SK-N-SH (cell line): Measurements from ENCODE around the gene PITHD1. TPM values are rescaled to one million over a fixed set of nuclear protein-coding genes. Genes with fewer than 3 reads are reported as not detected.

ENCODE experiments used
- CTCF ChIA-PET: fragments of 300-600, 350-600 bp; formaldehyde crosslinking; extraction: SDS; loops from one replicate; lab custom pipeline; 2021; lab: Yijun Ruan, JAX
- POLR2A ChIA-PET: fragments of 350-600 bp; sonication (Branson Sonifier 250); formaldehyde crosslinking; extraction: SDS; loops from one replicate; lab custom pipeline; 2020; ENCODE audit warnings: antibody characterized with exemption, inconsistent platforms; lab: Yijun Ruan, JAX
- DNase-seq: peaks from one replicate; pipeline ENCODE4 v3.0.0; 2012
- H2AFZ ChIP-seq: fragments of 200-600 bp; sonication (generic); 2 replicates; pipeline ENCODE4 v1.8.1; 2016; ENCODE audit warnings: antibody characterized with exemption, mild to moderate bottlenecking, low read depth
- H3F3A ChIP-seq: fragments of 200-600 bp; sonication (generic); replicated peaks from 2 replicates; pipeline ENCODE3; 2016; ENCODE audit warnings: antibody characterized with exemption, mild to moderate bottlenecking; ENCODE audit not compliant: insufficient read depth
- H3K27ac ChIP-seq, 2 experiments: fragments of 200-500 bp in 1 of 2; fragments of 200-600 bp in 1 of 2; sonication (Bioruptor generic) in 1 of 2; sonication (generic), shearing (Covaris generic) in 1 of 2; 2 replicates each; pipeline versions ENCODE4 v1.5.1 to v1.6.1; 2014 to 2016; ENCODE audit warnings: low read depth in 2 of 2, inconsistent platforms in 1 of 2, low read length in 1 of 2, mild to moderate bottlenecking in 1 of 2, mixed read lengths in 1 of 2
- H3K27me3 ChIP-seq: fragments of 200-600 bp; sonication (generic), shearing (Covaris generic); 2 replicates; pipeline ENCODE4 v1.6.1; 2016; ENCODE audit warnings: mixed run types; ENCODE audit not compliant: insufficient read depth
- H3K36me3 ChIP-seq, 2 experiments: fragments of 200-500 bp in 1 of 2; fragments of 200-600 bp in 1 of 2; sonication (Bioruptor generic) in 1 of 2; sonication (generic) in 1 of 2; replicated peaks in 1 of 2; 2 replicates each; pipeline versions ENCODE3 to v1.5.1; 2014 to 2016; ENCODE audit warnings: low read length in 1 of 2, mild to moderate bottlenecking in 1 of 2; ENCODE audit not compliant: insufficient read depth in 2 of 2, control insufficient read depth in 1 of 2
- H3K4me1 ChIP-seq, 2 experiments: fragments of 200-500 bp in 1 of 2; fragments of 200-600 bp in 1 of 2; sonication (Bioruptor generic) in 1 of 2; sonication (generic), shearing (Covaris generic) in 1 of 2; 2 replicates each; pipeline versions ENCODE4 v1.5.1 to v1.6.1; 2014 to 2016; ENCODE audit warnings: low read depth in 1 of 2, low read length in 1 of 2, mixed run types in 1 of 2; ENCODE audit not compliant: insufficient read depth in 2 of 2, control insufficient read depth in 1 of 2
- H3K4me2 ChIP-seq: fragments of 200-600 bp; sonication (generic), shearing (Covaris generic); 2 replicates; pipeline ENCODE4 v1.6.1; 2017; ENCODE audit warnings: mixed run types
- H3K4me3 ChIP-seq, 2 experiments: fragments of 200-500 bp in 1 of 2; fragments of 200-600 bp in 1 of 2; sonication (Bioruptor generic) in 1 of 2; sonication (generic), shearing (Covaris generic) in 1 of 2; 2 replicates each; pipeline versions ENCODE4 v1.5.1 to v1.8.1; 2014 to 2016; ENCODE audit warnings: low read depth in 2 of 2, inconsistent platforms in 1 of 2, low read length in 1 of 2, mild to moderate bottlenecking in 1 of 2, mixed read lengths in 1 of 2, moderate library complexity in 1 of 2
- H3K79me2 ChIP-seq: fragments of 200-600 bp; sonication (generic); 2 replicates; pipeline ENCODE4 v1.8.1; 2017; ENCODE audit warnings: mild to moderate bottlenecking; ENCODE audit not compliant: insufficient read depth
- H3K9ac ChIP-seq: fragments of 200-600 bp; sonication (generic); 2 replicates; pipeline ENCODE4 v1.6.1; 2017; ENCODE audit warnings: mixed run types
- H3K9me2 ChIP-seq: fragments of 200-600 bp; sonication (generic); 2 replicates; pipeline ENCODE4 v1.6.1; 2017; ENCODE audit warnings: mixed run types
- H3K9me3 ChIP-seq: fragments of 200-600 bp; sonication (generic); 2 replicates; pipeline ENCODE4 v1.6.1; 2017; ENCODE audit warnings: mixed run types, mild to moderate bottlenecking, moderate library complexity
- H4K20me1 ChIP-seq: fragments of 200-600 bp; sonication (generic); 2 replicates; pipeline ENCODE4 v1.6.1; 2017; ENCODE audit warnings: mild to moderate bottlenecking, mixed run types; ENCODE audit not compliant: insufficient read depth
- EP300 ChIP-seq, 2 experiments: IDR thresholded peaks; 2 replicates each; pipeline versions ENCODE4 v1.4.0 to v1.6.1; 2012; ENCODE audit warnings: borderline replicate concordance in 1 of 2, low read depth in 1 of 2, low read length in 1 of 2
- FOXJ3 ChIP-seq: sonication (generic); formaldehyde crosslinking; IDR thresholded peaks from 2 replicates; pipeline ENCODE4 v1.5.1; 2020; ENCODE audit warnings: mild to moderate bottlenecking, missing genetic modification reagents
- GABPA ChIP-seq: IDR thresholded peaks from 2 replicates; pipeline ENCODE4 v1.4.0; 2012; ENCODE audit warnings: low read depth, mild to moderate bottlenecking
- JUND ChIP-seq: IDR thresholded peaks from 2 replicates; pipeline ENCODE4 v1.4.0; 2012
- POLR2AphosphoS5 ChIP-seq: IDR thresholded peaks from 2 replicates; pipeline ENCODE4 v1.6.1; 2012; ENCODE audit warnings: low read depth, low read length
- RAD21 ChIP-seq: IDR thresholded peaks from 2 replicates; pipeline ENCODE4 v1.6.1; 2012; ENCODE audit warnings: mild to moderate bottlenecking, low read length
- RCOR1 ChIP-seq: fragments of 150-350 bp; IDR thresholded peaks from 2 replicates; pipeline ENCODE4 v1.6.1; 2017; ENCODE audit warnings: antibody characterized with exemption, low read length
- RXRA ChIP-seq: IDR thresholded peaks from 2 replicates; pipeline ENCODE4 v1.4.0; 2012; ENCODE audit warnings: low read depth, mild to moderate bottlenecking, borderline replicate concordance
- SMC3 ChIP-seq: IDR thresholded peaks from 2 replicates; pipeline ENCODE4 v1.6.1; 2012; ENCODE audit warnings: low read depth, low read length, improper control_type of control experiment
- TAF1 ChIP-seq: IDR thresholded peaks from 2 replicates; pipeline ENCODE4 v1.6.1; 2012; ENCODE audit warnings: low read depth, mild to moderate bottlenecking, low read length, moderate library complexity, borderline replicate concordance
- TEAD4 ChIP-seq: IDR thresholded peaks from 2 replicates; pipeline ENCODE4 v1.4.0; 2012; ENCODE audit warnings: mild to moderate bottlenecking, borderline replicate concordance; ENCODE audit not compliant: insufficient read depth
- WGBS: methylation state at CpG from one replicate; pipeline ENCODE4 v1.1.6; 2017; ENCODE audit warnings: low lambda C conversion rate; 5-methylcytosine and 5-hydroxymethylcytosine counted together
- polyA plus RNA-seq, 3 experiments: library from polyadenylated mRNA; depleted of rRNA; stranded (reverse); fragments of >200 nt; gene quantifications; 2 replicates each; pipeline ENCODE4 v1.2.3, GENCODE V29; 2012
- TF ChIP-seq, protein P1 (sequence below): fragments of 200-600 bp; sonication (generic); IDR thresholded peaks from 2 replicates; pipeline ENCODE4 v1.6.1; 2017; ENCODE audit warnings: antibody characterized with exemption, mild to moderate bottlenecking, moderate library complexity
- TF ChIP-seq, protein P2 (sequence below): IDR thresholded peaks from 2 replicates; pipeline ENCODE4; 2012
- TF ChIP-seq, protein P3 (sequence below): fragments of 150-350 bp; IDR thresholded peaks from 2 replicates; pipeline ENCODE4 v1.6.1; 2017; ENCODE audit warnings: antibody characterized with exemption, low read length, low read depth, borderline replicate concordance
- TF ChIP-seq, protein P4 (sequence below): IDR thresholded peaks from 2 replicates; pipeline ENCODE4 v1.4.0; 2012; ENCODE audit warnings: low read depth

Gene PITHD1
- polyA plus RNA-seq, 1 of the 3 experiments (the other 2 are of a cell fraction): 36.3 TPM

DNA sequence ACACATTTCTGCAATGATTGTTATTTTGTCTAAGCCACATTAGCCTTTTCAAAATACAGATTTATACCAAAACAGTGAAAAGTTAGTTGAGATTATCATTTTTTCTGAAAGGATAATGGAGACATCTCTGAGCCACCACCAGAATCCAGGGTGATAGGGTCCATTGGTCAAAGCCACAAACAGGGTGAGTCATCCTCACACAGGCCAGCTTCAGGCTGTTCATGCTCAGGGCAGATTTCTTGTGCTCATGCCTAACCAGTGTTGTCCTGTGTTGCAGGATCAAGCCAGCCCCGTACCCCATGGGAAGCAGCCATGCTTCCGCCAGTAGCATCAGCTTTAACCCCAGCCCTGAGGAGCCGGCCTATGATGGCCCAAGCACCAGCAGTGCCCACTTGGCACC is 21.5 kb upstream of the PITHD1 start:
- no peaks in the 10 kb centered on the region for H3K27me3 ChIP-seq
- no peak for DNase-seq
- no peak overlapping the region for H3K9ac ChIP-seq
- H4K20me1 ChIP-seq: peaks cover 31% of the 10 kb centered on the region; the same call in 1 of the 2 replicates
- peaks cover 5 to 10% of the 10 kb centered on the region in 2 experiments; a peak in 1 of 4 replicates for H3K4me1 ChIP-seq
- H2AFZ ChIP-seq: no peak overlapping the region
- H3F3A ChIP-seq: peaks cover 19% of the 10 kb centered on the region
- no CpG with 5 or more reads among the region's 3 CpGs for WGBS
- H3K9me2 ChIP-seq: no peaks in the 10 kb centered on the region
- POLR2A ChIA-PET: no interaction called here
- no peak overlapping the region; a peak in 1 of 4 replicates for H3K27ac ChIP-seq
- peaks cover 26% of the 10 kb centered on the region for H3K79me2 ChIP-seq
- no peaks in the 10 kb centered on the region for H3K9me3 ChIP-seq
- H3K36me3 ChIP-seq: peaks cover 89 to 93% of the 10 kb centered on the region in 2 experiments
- H3K4me2 ChIP-seq: no peak overlapping the region
- no peak overlapping the region for H3K4me3 ChIP-seq
- no peak for TF ChIP-seq FOXJ3 (CRISPR knock-in tag)
- no peak for TF ChIP-seq RXRA
- TF ChIP-seq TEAD4: no peak
- TF ChIP-seq TAF1: no peak
- TF ChIP-seq, all 33 proteins: peak for 0
- CTCF ChIA-PET: interaction anchor here (0.9 to 2.3 kb wide), 3 partner anchors 12 to 259 kb away, joined by 3 to 8 read pairs (median 3); no protein-coding TSS in a partner anchor

DNA sequence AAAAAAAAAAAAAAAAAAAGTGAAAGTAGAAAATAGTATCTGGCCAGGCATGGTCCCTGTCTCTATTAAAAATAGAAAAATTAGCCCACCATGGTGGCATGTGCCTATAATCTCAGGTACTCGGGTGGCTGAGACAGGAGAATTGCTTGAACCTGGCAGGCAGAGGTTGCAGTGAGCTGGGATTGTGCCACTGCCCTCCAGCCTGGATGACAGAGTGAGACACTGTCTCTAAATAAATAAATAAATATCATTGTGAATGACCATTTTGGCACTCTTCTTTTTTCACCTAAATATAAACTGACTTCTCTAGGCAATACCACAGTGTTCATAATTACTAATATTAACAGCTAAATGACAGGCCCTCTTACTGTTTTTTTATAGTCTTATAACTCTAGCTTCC is 20.4 kb upstream of the PITHD1 start:
- Histone ChIP-seq H3K4me3 (no peak overlapping the region), H3K4me1 (peaks cover 8 to 10% of the 10 kb centered on the region in 2 experiments; a peak in 1 of 4 replicates), H3K27me3 (no peaks in the 10 kb centered on the region), H3K4me2 (no peak overlapping the region), H2AFZ (no peak overlapping the region), H3K36me3 (peaks cover 81 to 86% of the 10 kb centered on the region in 2 experiments), H4K20me1 (peaks cover 27% of the 10 kb centered on the region; the same call in 1 of the 2 replicates), H3K9ac (no peak overlapping the region), H3K9me3 (no peaks in the 10 kb centered on the region), H3K27ac (no peak overlapping the region), H3K9me2 (no peaks in the 10 kb centered on the region), H3F3A (peaks cover 23% of the 10 kb centered on the region), H3K79me2 (peaks cover 15% of the 10 kb centered on the region; the same call in 1 of the 2 replicates)
- 100% methylated on average over 1 of the region's 1 CpG for WGBS
- POLR2A ChIA-PET: no interaction called here
- no peak for DNase-seq
- TF ChIP-seq, protein P1, sequence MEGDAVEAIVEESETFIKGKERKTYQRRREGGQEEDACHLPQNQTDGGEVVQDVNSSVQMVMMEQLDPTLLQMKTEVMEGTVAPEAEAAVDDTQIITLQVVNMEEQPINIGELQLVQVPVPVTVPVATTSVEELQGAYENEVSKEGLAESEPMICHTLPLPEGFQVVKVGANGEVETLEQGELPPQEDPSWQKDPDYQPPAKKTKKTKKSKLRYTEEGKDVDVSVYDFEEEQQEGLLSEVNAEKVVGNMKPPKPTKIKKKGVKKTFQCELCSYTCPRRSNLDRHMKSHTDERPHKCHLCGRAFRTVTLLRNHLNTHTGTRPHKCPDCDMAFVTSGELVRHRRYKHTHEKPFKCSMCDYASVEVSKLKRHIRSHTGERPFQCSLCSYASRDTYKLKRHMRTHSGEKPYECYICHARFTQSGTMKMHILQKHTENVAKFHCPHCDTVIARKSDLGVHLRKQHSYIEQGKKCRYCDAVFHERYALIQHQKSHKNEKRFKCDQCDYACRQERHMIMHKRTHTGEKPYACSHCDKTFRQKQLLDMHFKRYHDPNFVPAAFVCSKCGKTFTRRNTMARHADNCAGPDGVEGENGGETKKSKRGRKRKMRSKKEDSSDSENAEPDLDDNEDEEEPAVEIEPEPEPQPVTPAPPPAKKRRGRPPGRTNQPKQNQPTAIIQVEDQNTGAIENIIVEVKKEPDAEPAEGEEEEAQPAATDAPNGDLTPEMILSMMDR: no peak
- TF ChIP-seq SMC3 (no peak), GABPA (no peak), EP300 (IDR thresholded peaks at IDR 0.05; ENCODE audit: borderline replicate concordance in 1 of 2, low read depth in 1 of 2, low read length in 1 of 2) (no peak), RAD21 (no peak), TAF1 (no peak), RCOR1 (no peak), RXRA (no peak), JUND (no peak), POLR2AphosphoS5 (no peak)
- TF ChIP-seq, protein P2, sequence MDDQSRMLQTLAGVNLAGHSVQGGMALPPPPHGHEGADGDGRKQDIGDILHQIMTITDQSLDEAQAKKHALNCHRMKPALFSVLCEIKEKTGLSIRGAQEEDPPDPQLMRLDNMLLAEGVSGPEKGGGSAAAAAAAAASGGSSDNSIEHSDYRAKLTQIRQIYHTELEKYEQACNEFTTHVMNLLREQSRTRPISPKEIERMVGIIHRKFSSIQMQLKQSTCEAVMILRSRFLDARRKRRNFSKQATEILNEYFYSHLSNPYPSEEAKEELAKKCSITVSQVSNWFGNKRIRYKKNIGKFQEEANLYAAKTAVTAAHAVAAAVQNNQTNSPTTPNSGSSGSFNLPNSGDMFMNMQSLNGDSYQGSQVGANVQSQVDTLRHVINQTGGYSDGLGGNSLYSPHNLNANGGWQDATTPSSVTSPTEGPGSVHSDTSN: no peak
- TF ChIP-seq, protein P3, sequence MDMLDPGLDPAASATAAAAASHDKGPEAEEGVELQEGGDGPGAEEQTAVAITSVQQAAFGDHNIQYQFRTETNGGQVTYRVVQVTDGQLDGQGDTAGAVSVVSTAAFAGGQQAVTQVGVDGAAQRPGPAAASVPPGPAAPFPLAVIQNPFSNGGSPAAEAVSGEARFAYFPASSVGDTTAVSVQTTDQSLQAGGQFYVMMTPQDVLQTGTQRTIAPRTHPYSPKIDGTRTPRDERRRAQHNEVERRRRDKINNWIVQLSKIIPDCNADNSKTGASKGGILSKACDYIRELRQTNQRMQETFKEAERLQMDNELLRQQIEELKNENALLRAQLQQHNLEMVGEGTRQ: no peak
- TF ChIP-seq, protein P4, sequence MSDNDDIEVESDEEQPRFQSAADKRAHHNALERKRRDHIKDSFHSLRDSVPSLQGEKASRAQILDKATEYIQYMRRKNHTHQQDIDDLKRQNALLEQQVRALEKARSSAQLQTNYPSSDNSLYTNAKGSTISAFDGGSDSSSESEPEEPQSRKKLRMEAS: no peak
- CTCF ChIA-PET: interaction anchor here (2.3 to 2.4 kb wide), 2 partner anchors 13 to 121 kb away, joined by 8 to 16 read pairs; no protein-coding TSS in a partner anchor
